Measurements from ENCODE around the gene NBPF20. TPM values are rescaled to one million over a fixed set of nuclear protein-coding genes. Genes with fewer than 3 reads are reported as not detected.

The NBPF20 gene
- total and polyA plus RNA-seq, 2 of the 4 experiments (the other 2 are of a cell fraction), result 2.6 to 2.9 TPM

Small RNA genes lying within 50 kb of the gene (microRNA-seq; reads per million reads assigned to microRNA genes)
- gene RF00003 (ENCODE audit: insufficient read depth, insufficient read length), result not detected

Small RNA genes lying within 50 kb of the gene (small RNA-seq; reads per million reads assigned to genes)
- 6.3 to 590 (median 33.6) reads per million in 5 experiments for gene RF00003

Other genes with a start within 250 kb of the NBPF20 start
- gene PPIAL4D, start 183.4 kb downstream of the NBPF20 start, total RNA-seq (2012; rRNA removed), result not detected in 2 replicates
- not detected in 2 replicates for gene PPIAL4D, start 183.4 kb downstream of the NBPF20 start, polyA plus RNA-seq (2012; rRNA removed)
- 29.0 and 32.8 TPM in 2 replicates for gene GPR89A, start 182.4 kb upstream of the NBPF20 start, total RNA-seq (2012; rRNA removed)
- 11.8 and 13.5 TPM in 2 replicates for gene GPR89A, start 182.4 kb upstream of the NBPF20 start, polyA plus RNA-seq (2012; rRNA removed)